NCI-H1105 treated with DMSO at 0.1 percent for 48 hours (cell line): ENCODE results near the gene SNCA.

Source experiments
- DNase-seq: peaks from one replicate; lab custom pipeline; 2025; lab: John Stamatoyannopoulos, UW

Gene SNCA

GRCh38 chr4:89704651-89705395 lies 132.1 kb downstream of the SNCA start:
- DNase-seq, result no peak

DNA sequence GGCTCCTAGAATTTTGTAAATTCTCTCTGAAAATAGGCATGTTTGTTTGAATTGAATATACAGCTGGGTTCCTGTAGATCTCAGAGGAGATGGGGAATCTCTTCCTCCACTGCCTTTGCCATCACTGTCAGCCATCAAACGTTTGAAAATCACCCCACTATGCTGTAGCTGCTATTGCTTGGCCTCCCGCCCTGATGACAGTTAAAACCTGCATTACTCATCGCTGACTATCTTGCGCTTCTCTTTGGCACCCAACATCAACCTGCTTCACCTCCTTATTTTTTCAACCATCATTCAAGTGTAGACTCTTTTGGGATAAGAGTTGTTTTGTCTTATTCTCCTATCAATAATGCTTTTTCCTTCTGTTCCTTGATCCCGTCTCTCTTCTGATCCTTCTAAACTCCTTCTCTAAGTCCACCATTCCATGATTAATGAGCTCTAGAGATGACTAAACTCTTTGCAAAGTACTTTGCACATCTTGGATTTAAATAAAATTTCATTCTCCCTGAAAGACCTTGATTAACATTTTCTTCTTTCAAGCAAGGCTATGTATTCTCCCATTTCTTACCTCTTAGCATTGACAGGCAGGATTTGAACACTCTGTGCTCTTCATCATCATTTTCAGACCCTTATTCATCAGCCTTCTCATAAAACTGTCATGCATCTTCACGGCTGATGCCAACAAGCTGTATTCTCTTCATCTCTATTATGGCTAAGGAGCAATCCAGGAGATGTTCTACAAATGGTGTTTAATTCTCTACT lies 133.0 kb downstream of the SNCA start:
- DNase-seq, result no peak

GRCh38 chr4:89700766-89701423 lies 136.1 kb downstream of the SNCA start:
- DNase-seq, result no peak

- no peak for DNase-seq
Measured at GRCh38 chr4:89685690-89686089, 151.3 kb downstream of the SNCA start.

DNA sequence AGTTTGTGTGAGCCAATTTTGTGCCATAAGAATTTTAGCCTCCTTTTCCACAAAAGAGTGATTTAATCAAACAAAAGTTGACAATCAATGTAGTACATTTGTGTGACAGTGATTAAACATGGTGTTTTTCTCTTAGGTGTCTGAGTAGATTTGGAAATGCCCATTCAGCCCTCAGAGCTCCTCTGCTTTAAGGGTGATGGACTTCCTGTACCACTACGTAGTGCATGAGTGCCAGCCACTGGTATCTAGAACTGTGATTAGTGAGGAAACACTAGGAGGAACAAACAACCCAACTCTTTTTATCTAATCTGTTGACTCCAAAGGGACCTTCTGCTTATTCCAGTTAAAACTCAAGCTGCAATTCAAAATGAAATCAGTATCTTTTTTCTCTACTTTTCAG lies 151.7 kb downstream of the SNCA start:
- no peak for DNase-seq

- no peak for DNase-seq
Measured at GRCh38 chr4:89684536-89684935, 152.4 kb downstream of the SNCA start.

DNA sequence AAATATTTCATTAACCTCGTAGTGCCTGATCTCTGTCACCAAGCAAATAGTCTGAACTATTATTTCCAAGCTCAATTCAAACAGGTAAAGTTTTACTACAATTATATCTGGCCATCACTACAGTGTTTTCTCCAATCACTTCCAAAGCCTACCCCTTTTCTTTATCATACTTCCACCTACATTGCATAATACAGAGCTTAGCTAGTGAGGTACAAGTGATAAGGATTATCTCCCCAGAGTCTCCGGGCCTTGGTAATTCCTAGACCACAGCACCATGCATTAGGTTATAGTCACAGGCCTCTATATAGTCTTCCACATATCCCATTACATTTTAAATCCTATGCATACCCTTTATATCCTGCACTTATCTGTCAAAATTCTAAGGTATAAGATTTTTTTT lies 154.2 kb downstream of the SNCA start:
- no peak for DNase-seq

DNA sequence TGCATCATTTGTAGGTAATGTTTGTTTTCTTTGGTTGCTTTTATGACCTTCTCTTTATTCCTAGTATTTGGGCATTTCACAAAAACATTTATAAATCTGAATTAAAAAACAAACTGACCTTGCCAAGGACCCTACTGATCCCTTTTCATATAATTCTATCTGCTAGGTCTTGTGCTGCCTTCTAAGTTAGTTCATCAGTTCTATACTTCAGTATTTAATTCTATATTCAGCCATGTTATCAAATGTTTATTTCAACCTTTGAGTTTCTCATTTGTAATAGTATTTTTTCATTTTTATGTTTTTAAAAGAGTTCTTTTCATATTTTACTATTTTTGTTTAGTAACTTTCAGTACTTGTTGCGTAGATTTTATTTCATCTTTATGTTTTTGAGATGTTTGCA lies 155.3 kb downstream of the SNCA start:
- DNase-seq, result no peak

DNA sequence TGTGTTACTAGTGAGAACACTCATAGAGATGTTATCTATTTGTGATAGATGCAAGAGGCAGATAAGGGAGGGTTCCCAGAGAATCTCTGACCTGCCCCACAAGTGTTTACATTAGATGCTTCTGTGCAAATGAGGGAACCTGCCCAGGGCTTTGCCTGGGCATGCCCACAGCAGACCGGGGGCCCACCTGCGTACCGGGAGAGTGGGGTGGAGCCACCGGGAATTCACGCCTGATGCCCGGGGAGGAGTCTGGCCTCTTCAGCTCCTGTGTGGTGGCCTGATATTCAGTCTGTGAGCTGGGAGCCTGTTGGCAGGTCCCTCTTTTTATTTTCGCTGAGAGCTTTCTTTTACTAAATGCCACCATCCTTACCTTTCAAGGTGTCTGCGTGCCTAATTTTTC lies 155.7 kb downstream of the SNCA start:
- peak; percentile 36 for DNase-seq

GRCh38 chr4:89674876-89675459 lies 162.0 kb downstream of the SNCA start:
- DNase-seq, result peak; percentile 47
